Neutrophil (primary cell): ENCODE data around the gene RHOBTB3.
"Not testable (repeated sequence)": the region's sequence is repeated elsewhere in the genome, so short reads cannot be mapped to it uniquely, and the experiment has no call there.

Experiments used
- H3K27ac ChIP-seq: fragments of 200-600 bp; sonication (generic); 2 replicates; pipeline ENCODE4 v1.5.1; 2016; ENCODE audit warnings: mild to moderate bottlenecking, moderate library complexity
- H3K27me3 ChIP-seq: fragments of 200-600 bp; sonication (generic); 2 replicates; pipeline ENCODE4 v1.6.0; 2016; ENCODE audit warnings: mild to moderate bottlenecking
- H3K36me3 ChIP-seq: fragments of 200-600 bp; sonication (generic); 2 replicates; pipeline ENCODE4 v1.5.1; 2017
- H3K4me1 ChIP-seq, 2 experiments: fragments of 200-600 bp in 1 of 2; sonication (generic) in 1 of 2; 1 replicate in 1 of 2; 2 replicates in 1 of 2; pipeline versions ENCODE4 v1.5.1 to v1.6.1; 2013 to 2016; ENCODE audit warnings: low read depth in 1 of 2, low read length in 1 of 2, mild to moderate bottlenecking in 1 of 2, moderate library complexity in 1 of 2; ENCODE audit not compliant: control insufficient read depth in 1 of 2, insufficient read depth in 1 of 2
- H3K4me3 ChIP-seq, 2 experiments: fragments of 200-600 bp in 1 of 2; sonication (generic) in 1 of 2; 1 replicate in 1 of 2; 2 replicates in 1 of 2; pipeline ENCODE4 v1.5.1; 2013 to 2016; ENCODE audit warnings: low read depth in 1 of 2, low read length in 1 of 2, mild to moderate bottlenecking in 1 of 2, moderate library complexity in 1 of 2
- H3K9me3 ChIP-seq: fragments of 200-600 bp; sonication (generic); 2 replicates; pipeline ENCODE4 v1.5.1; 2016
- CTCF ChIP-seq: fragments of 200-600 bp; sonication (generic); IDR thresholded peaks from 2 replicates; pipeline ENCODE4 v1.5.1; 2016; ENCODE audit warnings: antibody characterized with exemption

The RHOBTB3 gene

GRCh38 chr5:95690333-95690732 is 40.8 kb upstream of the RHOBTB3 start:
- Histone ChIP-seq H3K4me3 (no peak overlapping the region), H3K27ac (no peak overlapping the region), H3K36me3 (no peaks in the 10 kb centered on the region), H3K27me3 (no peaks in the 10 kb centered on the region), H3K9me3 (no peaks in the 10 kb centered on the region), H3K4me1 (no peaks in the 10 kb centered on the region)
- no peak for TF ChIP-seq CTCF

GRCh38 chr5:95697781-95698681 is 33.1 kb upstream of the RHOBTB3 start:
- H3K9me3 ChIP-seq: no peaks in the 10 kb centered on the region
- H3K36me3 ChIP-seq: no peaks in the 10 kb centered on the region
- no peaks in the 10 kb centered on the region for H3K27me3 ChIP-seq
- no peak for TF ChIP-seq CTCF
- H3K27ac ChIP-seq: no peak overlapping the region
- H3K4me1 ChIP-seq: no peaks in the 10 kb centered on the region
- no peak overlapping the region for H3K4me3 ChIP-seq

GRCh38 chr5:95699337-95699736 is 31.8 kb upstream of the RHOBTB3 start:
- no peak overlapping the region for H3K27ac ChIP-seq
- TF ChIP-seq CTCF: no peak
- no peak overlapping the region for H3K4me3 ChIP-seq
- no peaks in the 10 kb centered on the region for H3K9me3 ChIP-seq
- no peaks in the 10 kb centered on the region for H3K4me1 ChIP-seq
- no peaks in the 10 kb centered on the region for H3K36me3 ChIP-seq
- no peaks in the 10 kb centered on the region for H3K27me3 ChIP-seq

- Histone ChIP-seq H3K27me3 (no peaks in the 10 kb centered on the region), H3K4me3 (no peak overlapping the region), H3K27ac (no peak overlapping the region), H3K9me3 (no peaks in the 10 kb centered on the region), H3K36me3 (no peaks in the 10 kb centered on the region), H3K4me1 (no peaks in the 10 kb centered on the region)
- no peak for TF ChIP-seq CTCF
Measured at GRCh38 chr5:95701074-95701473, 30.1 kb upstream of the RHOBTB3 start.

- Histone ChIP-seq H3K4me3 (no peak overlapping the region), H3K27me3 (no peaks in the 10 kb centered on the region), H3K36me3 (no peaks in the 10 kb centered on the region), H3K4me1 (no peaks in the 10 kb centered on the region), H3K27ac (no peak overlapping the region), H3K9me3 (no peaks in the 10 kb centered on the region)
- TF ChIP-seq CTCF: no peak
Measured at GRCh38 chr5:95704150-95704549, 27.0 kb upstream of the RHOBTB3 start.

GRCh38 chr5:95706196-95706595 is 24.9 kb upstream of the RHOBTB3 start:
- not testable (repeated sequence) for H3K4me1 ChIP-seq, H3K27ac ChIP-seq, H3K27me3 ChIP-seq, H3K4me3 ChIP-seq, H3K36me3 ChIP-seq, H3K9me3 ChIP-seq
